Measurements from ENCODE around the gene GLT8D2. TPM values are rescaled to one million over a fixed set of nuclear protein-coding genes. Genes with fewer than 3 reads are reported as not detected.

Gene GLT8D2
- total and polyA plus RNA-seq, 2 donors (not counting 1 experiment from before 2014, with no cell fraction given) = not detected

DNA sequence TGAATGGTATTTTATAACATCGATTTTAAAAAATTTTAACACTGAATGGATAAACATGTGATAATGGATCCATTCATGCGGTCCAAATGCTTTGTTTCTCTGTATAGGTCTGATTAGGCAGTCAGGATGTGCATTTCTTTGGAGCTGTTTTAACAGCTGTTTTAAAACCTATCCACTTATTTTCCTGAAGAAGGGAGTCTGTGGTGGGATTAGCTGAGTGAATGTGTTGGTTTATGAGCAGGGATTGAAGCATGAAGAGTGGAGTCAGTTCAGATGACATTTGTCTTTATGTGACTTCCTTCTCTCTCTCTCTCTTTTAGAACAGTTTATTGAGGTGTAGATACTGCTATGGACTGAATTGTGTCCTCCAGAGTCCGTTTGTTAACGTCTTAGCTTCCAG lies 37.7 kb downstream of the GLT8D2 start:
- H2AFZ ChIP-seq (ENCODE audit: insufficient read depth, low read depth, low read length, poor library complexity, severe bottlenecking) = no peak overlapping the region
- intact Hi-C loops (cut with micrococcal nuclease) = no loop called here
- peaks cover 0 to 7% (median 0%) of the 10 kb centered on the region in 3 donors for H3K9me3 ChIP-seq (ENCODE audit: control extremely low read depth in 1 of 3, control insufficient read depth in 2 of 3, insufficient read depth in 1 of 3, low read length in 2 of 3)
- WGBS (ENCODE audit: insufficient coverage) = 100% methylated on average over 1 of the region's 4 CpGs
- TF ChIP-seq, protein P1, sequence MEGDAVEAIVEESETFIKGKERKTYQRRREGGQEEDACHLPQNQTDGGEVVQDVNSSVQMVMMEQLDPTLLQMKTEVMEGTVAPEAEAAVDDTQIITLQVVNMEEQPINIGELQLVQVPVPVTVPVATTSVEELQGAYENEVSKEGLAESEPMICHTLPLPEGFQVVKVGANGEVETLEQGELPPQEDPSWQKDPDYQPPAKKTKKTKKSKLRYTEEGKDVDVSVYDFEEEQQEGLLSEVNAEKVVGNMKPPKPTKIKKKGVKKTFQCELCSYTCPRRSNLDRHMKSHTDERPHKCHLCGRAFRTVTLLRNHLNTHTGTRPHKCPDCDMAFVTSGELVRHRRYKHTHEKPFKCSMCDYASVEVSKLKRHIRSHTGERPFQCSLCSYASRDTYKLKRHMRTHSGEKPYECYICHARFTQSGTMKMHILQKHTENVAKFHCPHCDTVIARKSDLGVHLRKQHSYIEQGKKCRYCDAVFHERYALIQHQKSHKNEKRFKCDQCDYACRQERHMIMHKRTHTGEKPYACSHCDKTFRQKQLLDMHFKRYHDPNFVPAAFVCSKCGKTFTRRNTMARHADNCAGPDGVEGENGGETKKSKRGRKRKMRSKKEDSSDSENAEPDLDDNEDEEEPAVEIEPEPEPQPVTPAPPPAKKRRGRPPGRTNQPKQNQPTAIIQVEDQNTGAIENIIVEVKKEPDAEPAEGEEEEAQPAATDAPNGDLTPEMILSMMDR (IDR thresholded peaks at IDR 0.05) = no peak
- Mint-ChIP-seq H3K4me3 (no peak overlapping the region), H3K27ac (no peak overlapping the region), H3K9me3 (ENCODE audit: insufficient read depth) (peaks cover 2% of the 10 kb centered on the region), H3K27me3 (peaks cover 26% of the 10 kb centered on the region), H3K4me1 (no peaks in the 10 kb centered on the region)
- ATAC-seq (ENCODE audit: low read depth) (no peak), DNase-seq (no peak)
- ChIA-PET CTCF (no interaction called here), POLR2A (no interaction called here)
- H3K4me3 ChIP-seq (ENCODE audit: control extremely low read depth in 1 of 5, extremely low read depth in 1 of 5, insufficient read depth in 1 of 5, low read depth in 2 of 5, low read length in 4 of 5) = no peak overlapping the region
- no peaks in the 10 kb centered on the region for H3K79me2 ChIP-seq (ENCODE audit: control insufficient read depth, insufficient read depth, low read length)
- H3K9ac ChIP-seq (ENCODE audit: low read length) = no peak overlapping the region
- peaks cover 0 to 2% (median 0%) of the 10 kb centered on the region in 4 experiments for H3K27me3 ChIP-seq (replicated peaks in 1 of 4; ENCODE audit: control extremely low read depth in 1 of 4, control insufficient read depth in 3 of 4, insufficient read depth in 4 of 4, low read length in 3 of 4)
- H3K27ac ChIP-seq (ENCODE audit: low read length in 2 of 2) = no peak overlapping the region
- H3K4me2 ChIP-seq (replicated peaks; ENCODE audit: low read depth, low read length, poor library complexity, severe bottlenecking) = no peak overlapping the region
- H4K20me1 ChIP-seq (ENCODE audit: control insufficient read depth, insufficient read depth, low read length, poor library complexity, severe bottlenecking) = no peaks in the 10 kb centered on the region
- H3K4me1 ChIP-seq (ENCODE audit: control insufficient read depth in 2 of 2, insufficient read depth in 2 of 2, low read length in 2 of 2) = no peaks in the 10 kb centered on the region
- H3K36me3 ChIP-seq (replicated peaks in 1 of 2; ENCODE audit: control extremely low read depth in 1 of 2, control insufficient read depth in 1 of 2, extremely low read depth in 1 of 2, insufficient read depth in 2 of 2, low read length in 1 of 2) = no peaks in the 10 kb centered on the region

DNA sequence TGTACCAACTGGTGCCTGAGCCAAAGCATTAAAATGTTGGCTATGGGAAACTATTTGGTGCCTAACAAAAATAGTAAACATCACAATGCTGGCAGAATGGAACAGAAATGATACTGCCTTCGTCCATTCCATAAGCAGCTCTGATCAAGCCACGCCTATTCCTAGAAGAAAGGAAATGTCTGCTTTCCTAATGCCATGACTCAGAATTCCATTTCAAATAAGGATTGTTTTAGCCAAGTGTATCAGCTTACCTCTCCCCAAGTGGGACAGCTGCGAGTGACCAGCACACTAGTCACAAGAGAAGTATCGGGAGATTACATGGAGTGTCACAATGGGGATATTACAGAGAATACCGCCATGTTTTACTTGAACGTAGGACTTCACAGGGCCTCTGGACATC lies 38.7 kb downstream of the GLT8D2 start:
- H3K9me3 ChIP-seq (ENCODE audit: control extremely low read depth in 1 of 3, control insufficient read depth in 2 of 3, insufficient read depth in 1 of 3, low read length in 2 of 3) = peaks cover 0 to 7% (median 0%) of the 10 kb centered on the region in 3 donors
- ATAC-seq (ENCODE audit: low read depth) (no peak), DNase-seq (no peak)
- WGBS (ENCODE audit: insufficient coverage) = 54% methylated on average over 3 of the region's 6 CpGs
- H3K4me2 ChIP-seq (replicated peaks; ENCODE audit: low read depth, low read length, poor library complexity, severe bottlenecking) = no peak overlapping the region
- no peaks in the 10 kb centered on the region for H3K4me1 ChIP-seq (ENCODE audit: control insufficient read depth in 2 of 2, insufficient read depth in 2 of 2, low read length in 2 of 2)
- POLR2A ChIA-PET = no interaction called here
- H3K9me3 Mint-ChIP-seq (ENCODE audit: insufficient read depth) = peaks cover 2% of the 10 kb centered on the region
- H3K4me3 Mint-ChIP-seq = no peak overlapping the region
- H3K79me2 ChIP-seq (ENCODE audit: control insufficient read depth, insufficient read depth, low read length) = no peaks in the 10 kb centered on the region
- no peaks in the 10 kb centered on the region for H3K4me1 Mint-ChIP-seq
- no peak overlapping the region for H2AFZ ChIP-seq (ENCODE audit: insufficient read depth, low read depth, low read length, poor library complexity, severe bottlenecking)
- H3K27me3 ChIP-seq (replicated peaks in 1 of 4; ENCODE audit: control extremely low read depth in 1 of 4, control insufficient read depth in 3 of 4, insufficient read depth in 4 of 4, low read length in 3 of 4) = peaks cover 0 to 2% (median 0%) of the 10 kb centered on the region in 4 experiments
- no peaks in the 10 kb centered on the region for H3K36me3 ChIP-seq (replicated peaks in 1 of 2; ENCODE audit: control extremely low read depth in 1 of 2, control insufficient read depth in 1 of 2, extremely low read depth in 1 of 2, insufficient read depth in 2 of 2, low read length in 1 of 2)
- H3K27ac Mint-ChIP-seq = no peak overlapping the region
- intact Hi-C loops (cut with micrococcal nuclease) = no loop called here
- no peak overlapping the region for H3K27ac ChIP-seq (ENCODE audit: low read length in 2 of 2)
- TF ChIP-seq, protein P1 (IDR thresholded peaks at IDR 0.05) = no peak
- no peak for TF ChIP-seq EZH2 (IDR thresholded peaks at IDR 0.05; ENCODE audit: borderline replicate concordance, insufficient read depth, low read depth, low read length, poor library complexity, severe bottlenecking)
- no peaks in the 10 kb centered on the region for H4K20me1 ChIP-seq (ENCODE audit: control insufficient read depth, insufficient read depth, low read length, poor library complexity, severe bottlenecking)
- H3K9ac ChIP-seq (ENCODE audit: low read length) = no peak overlapping the region
- peaks cover 30% of the 10 kb centered on the region for H3K27me3 Mint-ChIP-seq
- CTCF ChIA-PET = no interaction called here
- H3K4me3 ChIP-seq (ENCODE audit: control extremely low read depth in 1 of 5, extremely low read depth in 1 of 5, insufficient read depth in 1 of 5, low read depth in 2 of 5, low read length in 4 of 5) = no peak overlapping the region

All from B cell (primary cell).